Measurements from ENCODE around the gene TSPAN9.
A peak's percentile ranks its signal among the peaks of the same experiment; 100 is the strongest.

The TSPAN9 gene

GRCh38 chr12:3132636-3133404 is 55.6 kb downstream of the TSPAN9 start:
- Histone ChIP-seq H3K4me1 (no peaks in the 10 kb centered on the region), H3K27me3 (ENCODE audit: low read depth) (no peaks in the 10 kb centered on the region), H3K9me3 (no peaks in the 10 kb centered on the region), H3K36me3 (replicated peaks) (no peaks in the 10 kb centered on the region), H3K4me3 (no peak overlapping the region)
- in situ Hi-C loops (cut with MboI; ENCODE audit: low sequenced_read_pairs): loop anchor here (5.0 to 25.0 kb wide), 2 partner anchors 139 to 654 kb away; no protein-coding TSS in a partner anchor
- no peak for DNase-seq (ENCODE audit: low spot score in 2 of 2)

- DNase-seq (ENCODE audit: low spot score in 2 of 2): no peak
- Histone ChIP-seq H3K27me3 (ENCODE audit: low read depth) (no peaks in the 10 kb centered on the region), H3K9me3 (no peaks in the 10 kb centered on the region), H3K4me3 (no peak overlapping the region), H3K36me3 (replicated peaks) (no peaks in the 10 kb centered on the region), H3K4me1 (no peaks in the 10 kb centered on the region)
- in situ Hi-C loops (cut with MboI; ENCODE audit: low sequenced_read_pairs): loop anchor here (5.0 to 25.0 kb wide), 2 partner anchors 139 to 654 kb away; no protein-coding TSS in a partner anchor
Measured at GRCh38 chr12:3133405-3133783, 56.2 kb downstream of the TSPAN9 start.

- Histone ChIP-seq H3K36me3 (replicated peaks) (no peaks in the 10 kb centered on the region), H3K27me3 (ENCODE audit: low read depth) (no peaks in the 10 kb centered on the region), H3K4me1 (no peaks in the 10 kb centered on the region), H3K9me3 (no peaks in the 10 kb centered on the region), H3K4me3 (no peak overlapping the region)
- in situ Hi-C loops (cut with MboI; ENCODE audit: low sequenced_read_pairs): loop anchor here (5.0 to 25.0 kb wide), 2 partner anchors 138 to 653 kb away; no protein-coding TSS in a partner anchor
- DNase-seq (ENCODE audit: low spot score in 2 of 2): no peak
Measured at GRCh38 chr12:3134126-3134525, 56.9 kb downstream of the TSPAN9 start.

GRCh38 chr12:3134526-3135135 is 57.5 kb downstream of the TSPAN9 start:
- Histone ChIP-seq H3K27me3 (ENCODE audit: low read depth) (no peaks in the 10 kb centered on the region), H3K4me1 (no peaks in the 10 kb centered on the region), H3K9me3 (no peaks in the 10 kb centered on the region), H3K36me3 (replicated peaks) (no peaks in the 10 kb centered on the region), H3K4me3 (no peak overlapping the region)
- DNase-seq (ENCODE audit: low spot score in 2 of 2): no peak
- in situ Hi-C loops (cut with MboI; ENCODE audit: low sequenced_read_pairs): loop anchor here (5.0 to 25.0 kb wide), 2 partner anchors 138 to 653 kb away; no protein-coding TSS in a partner anchor

GRCh38 chr12:3135522-3136461 is 58.6 kb downstream of the TSPAN9 start:
- no peaks in the 10 kb centered on the region for H3K36me3 ChIP-seq (replicated peaks)
- no peaks in the 10 kb centered on the region for H3K27me3 ChIP-seq (ENCODE audit: low read depth)
- H3K4me1 ChIP-seq: no peaks in the 10 kb centered on the region
- H3K4me3 ChIP-seq: no peak overlapping the region
- H3K9me3 ChIP-seq: no peaks in the 10 kb centered on the region
- peak; percentile 60 to 61 for DNase-seq (ENCODE audit: low spot score in 2 of 2)
- in situ Hi-C loops (cut with MboI; ENCODE audit: low sequenced_read_pairs): loop anchor here (25.0 kb wide), 1 partner anchor 652 kb away; no protein-coding TSS in a partner anchor

GRCh38 chr12:3136641-3137267 is 59.6 kb downstream of the TSPAN9 start:
- H3K36me3 ChIP-seq (replicated peaks): no peaks in the 10 kb centered on the region
- no peaks in the 10 kb centered on the region for H3K9me3 ChIP-seq
- in situ Hi-C loops (cut with MboI; ENCODE audit: low sequenced_read_pairs): loop anchor here (25.0 kb wide), 1 partner anchor 651 kb away; no protein-coding TSS in a partner anchor
- no peaks in the 10 kb centered on the region for H3K4me1 ChIP-seq
- no peak for DNase-seq (ENCODE audit: low spot score in 2 of 2)
- H3K4me3 ChIP-seq: no peak overlapping the region
- H3K27me3 ChIP-seq (ENCODE audit: low read depth): no peaks in the 10 kb centered on the region

GRCh38 chr12:3137268-3137781 is 60.1 kb downstream of the TSPAN9 start:
- DNase-seq (ENCODE audit: low spot score in 2 of 2): no peak
- H3K27me3 ChIP-seq (ENCODE audit: low read depth): no peaks in the 10 kb centered on the region
- H3K36me3 ChIP-seq (replicated peaks): no peaks in the 10 kb centered on the region
- H3K9me3 ChIP-seq: no peaks in the 10 kb centered on the region
- H3K4me1 ChIP-seq: no peaks in the 10 kb centered on the region
- in situ Hi-C loops (cut with MboI; ENCODE audit: low sequenced_read_pairs): loop anchor here (25.0 kb wide), 1 partner anchor 650 kb away; no protein-coding TSS in a partner anchor
- H3K4me3 ChIP-seq: no peak overlapping the region

- no peaks in the 10 kb centered on the region for H3K27me3 ChIP-seq (ENCODE audit: low read depth)
- H3K9me3 ChIP-seq: no peaks in the 10 kb centered on the region
- no peaks in the 10 kb centered on the region for H3K4me1 ChIP-seq
- in situ Hi-C loops (cut with MboI; ENCODE audit: low sequenced_read_pairs): loop anchor here (25.0 kb wide), 1 partner anchor 649 kb away; no protein-coding TSS in a partner anchor
- no peaks in the 10 kb centered on the region for H3K36me3 ChIP-seq (replicated peaks)
- DNase-seq (ENCODE audit: low spot score in 2 of 2): no peak
- no peak overlapping the region for H3K4me3 ChIP-seq
Measured at GRCh38 chr12:3137814-3138445, 60.8 kb downstream of the TSPAN9 start.

DNA sequence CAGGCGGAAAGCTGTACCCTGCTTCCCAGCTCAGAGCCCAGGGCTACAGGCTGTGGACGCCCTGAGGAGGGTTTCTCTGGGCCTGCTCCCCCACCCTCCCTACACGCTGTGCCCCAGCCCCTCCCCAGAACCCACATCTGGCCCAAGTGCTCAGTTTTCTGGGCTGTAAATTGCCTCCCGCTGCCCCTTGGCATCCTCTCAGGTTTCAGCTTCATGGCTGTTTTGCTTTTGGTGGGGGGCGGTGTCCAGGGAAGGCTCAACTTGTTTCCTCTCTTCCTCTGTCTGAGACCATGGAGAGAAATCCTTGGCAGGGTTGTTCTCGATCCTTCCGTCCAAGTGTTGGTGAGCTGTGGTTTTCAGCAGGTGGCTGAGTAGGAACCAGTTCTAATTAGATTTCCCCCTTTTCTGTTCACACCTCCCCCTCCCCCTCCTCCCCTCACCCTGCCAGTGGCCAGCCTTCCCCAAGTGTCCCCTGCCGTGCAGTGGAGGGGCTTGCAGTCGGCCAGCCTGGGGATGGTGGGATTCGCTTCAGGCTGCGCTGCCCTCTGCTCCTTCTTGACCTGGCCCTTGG is 61.8 kb downstream of the TSPAN9 start:
- no peaks in the 10 kb centered on the region for H3K4me1 ChIP-seq
- H3K4me3 ChIP-seq: no peak overlapping the region
- H3K9me3 ChIP-seq: no peaks in the 10 kb centered on the region
- no peaks in the 10 kb centered on the region for H3K36me3 ChIP-seq (replicated peaks)
- no peak for DNase-seq (ENCODE audit: low spot score in 2 of 2)
- no peaks in the 10 kb centered on the region for H3K27me3 ChIP-seq (ENCODE audit: low read depth)
- in situ Hi-C loops (cut with MboI; ENCODE audit: low sequenced_read_pairs): loop anchor here (25.0 kb wide), 1 partner anchor 648 kb away; no protein-coding TSS in a partner anchor

DNA sequence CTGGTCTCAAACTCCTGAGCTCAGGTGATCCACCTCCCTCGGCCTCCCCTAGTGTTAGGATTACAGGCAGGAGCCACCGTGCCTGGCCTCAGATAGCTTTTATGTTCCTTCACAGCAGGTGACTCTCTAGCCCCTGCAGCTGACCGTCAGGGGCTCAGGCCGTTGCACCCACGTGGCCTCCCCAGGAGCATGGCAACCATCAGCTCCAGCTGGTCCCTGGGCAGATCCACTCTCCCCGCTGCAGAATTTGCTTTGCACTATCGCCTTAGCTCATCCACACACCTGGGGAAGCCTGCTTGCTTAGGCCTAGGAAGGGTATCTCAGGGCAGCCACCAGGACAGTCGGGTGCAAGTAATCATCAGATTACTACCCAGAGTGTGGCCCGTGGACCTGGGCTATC is 62.6 kb downstream of the TSPAN9 start:
- Histone ChIP-seq H3K4me1 (no peaks in the 10 kb centered on the region), H3K27me3 (ENCODE audit: low read depth) (no peaks in the 10 kb centered on the region), H3K36me3 (replicated peaks) (no peaks in the 10 kb centered on the region), H3K9me3 (no peaks in the 10 kb centered on the region), H3K4me3 (no peak overlapping the region)
- in situ Hi-C loops (cut with MboI; ENCODE audit: low sequenced_read_pairs): loop anchor here (25.0 kb wide), 1 partner anchor 648 kb away; no protein-coding TSS in a partner anchor
- no peak for DNase-seq (ENCODE audit: low spot score in 2 of 2)

DNA sequence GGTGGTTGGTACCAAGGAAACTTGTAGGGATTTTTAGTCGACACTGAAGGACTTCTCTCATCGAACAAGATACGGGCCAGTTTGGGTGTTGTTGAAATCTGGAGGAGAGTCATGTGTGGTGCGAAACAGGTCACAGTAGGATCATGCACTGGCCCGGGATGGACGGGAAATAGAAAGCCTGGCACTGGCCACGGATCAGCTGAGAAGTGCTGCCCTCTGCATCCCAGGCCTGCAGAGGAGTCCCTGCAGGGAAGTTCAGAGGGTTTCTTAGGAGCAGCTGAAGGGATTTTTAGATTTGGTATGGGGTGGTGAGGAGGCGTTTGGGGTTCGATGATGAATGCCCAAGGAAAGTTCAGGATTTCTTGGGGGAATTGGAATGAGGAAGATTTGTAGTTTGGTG is 63.1 kb downstream of the TSPAN9 start:
- no peaks in the 10 kb centered on the region for H3K27me3 ChIP-seq (ENCODE audit: low read depth)
- no peaks in the 10 kb centered on the region for H3K9me3 ChIP-seq
- no peaks in the 10 kb centered on the region for H3K4me1 ChIP-seq
- no peak for DNase-seq (ENCODE audit: low spot score in 2 of 2)
- no peak overlapping the region for H3K4me3 ChIP-seq
- H3K36me3 ChIP-seq (replicated peaks): no peaks in the 10 kb centered on the region
- in situ Hi-C loops (cut with MboI; ENCODE audit: low sequenced_read_pairs): loop anchor here (25.0 kb wide), 1 partner anchor 647 kb away; no protein-coding TSS in a partner anchor

All from HAP-1 (cell line).